ENCODE data around the gene NEGR1.

NEGR1 gene

DNA sequence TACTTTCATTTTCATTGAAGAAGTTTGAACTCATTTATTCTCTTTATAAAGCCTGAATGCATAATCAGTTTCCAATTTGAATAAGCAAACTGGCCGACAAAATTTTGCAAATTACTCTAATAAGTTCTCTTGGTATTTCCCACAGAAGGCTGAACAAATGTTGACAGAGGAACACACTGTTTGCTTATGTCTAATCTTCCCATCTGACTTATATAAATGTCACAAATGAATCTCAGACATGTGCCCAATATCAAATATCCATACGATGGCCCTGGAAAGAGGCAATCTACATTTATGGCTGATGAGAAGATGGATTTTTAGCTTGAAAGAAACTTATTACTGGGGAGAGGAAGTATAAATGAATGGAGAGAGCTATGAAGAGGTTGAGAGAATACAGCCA, 820.9 kb downstream of the NEGR1 start:
- no peak for DNase-seq
- intact Hi-C loops (cut with DNase I), result no loop called here

- intact Hi-C loops (cut with DNase I), result no loop called here
- DNase-seq, result peak in 1 of 10 donors; percentile 61
Observed at GRCh38 chr1:71448444-71448843, 833.9 kb downstream of the NEGR1 start.

GRCh38 chr1:71438626-71439025, 843.7 kb downstream of the NEGR1 start:
- intact Hi-C loops (cut with DNase I), result no loop called here
- DNase-seq, result no peak

GRCh38 chr1:71435951-71436350, 846.4 kb downstream of the NEGR1 start:
- intact Hi-C loops (cut with DNase I), result no loop called here
- DNase-seq, result no peak

GRCh38 chr1:71434240-71434639, 848.1 kb downstream of the NEGR1 start:
- DNase-seq, result no peak
- intact Hi-C loops (cut with DNase I), result no loop called here

GRCh38 chr1:71428029-71428428, 854.3 kb downstream of the NEGR1 start:
- DNase-seq, result peak in 1 of 10 donors; percentile 46
- intact Hi-C loops (cut with DNase I), result no loop called here

DNA sequence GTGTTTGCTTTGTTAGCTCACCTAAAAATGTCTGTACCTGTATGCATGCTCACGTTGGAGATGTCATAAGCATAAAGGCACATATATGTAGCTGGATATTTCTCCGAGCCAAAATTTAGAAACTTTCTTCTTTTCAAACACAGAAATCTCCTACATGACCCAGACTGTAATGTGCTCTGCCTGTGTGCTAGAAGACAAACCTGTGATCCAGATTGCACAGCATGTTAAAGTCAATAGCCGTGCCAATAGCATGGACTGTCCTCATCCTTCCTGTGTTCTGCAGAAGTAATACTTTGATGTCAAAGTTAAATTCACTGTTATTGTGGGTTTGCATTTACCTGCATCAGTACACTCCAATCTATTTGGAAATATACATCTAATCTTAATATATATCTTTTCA, 855.3 kb downstream of the NEGR1 start:
- intact Hi-C loops (cut with DNase I), result no loop called here
- DNase-seq, result no peak

DNA sequence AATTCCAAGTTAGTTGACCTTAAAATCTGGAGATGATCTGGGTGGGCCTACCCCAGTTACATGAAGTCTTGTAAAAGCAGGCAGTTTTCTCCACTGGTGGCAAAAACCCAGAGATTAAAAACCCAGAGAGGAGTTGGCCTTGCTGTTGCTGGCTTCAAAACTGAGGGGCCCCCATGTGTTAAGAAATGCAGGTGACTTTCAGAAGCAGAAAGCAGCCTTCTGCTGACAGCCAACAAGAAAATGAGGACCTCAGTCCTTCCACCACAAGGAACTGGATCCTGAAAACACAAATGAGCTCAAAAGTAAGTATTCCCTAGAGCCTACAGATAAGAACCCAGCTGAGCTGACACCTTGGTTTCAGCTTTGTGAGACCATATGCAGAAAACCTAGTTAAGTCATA, 857.8 kb downstream of the NEGR1 start:
- no peak for DNase-seq
- intact Hi-C loops (cut with DNase I), result no loop called here

GRCh38 chr1:71422221-71422620, 860.1 kb downstream of the NEGR1 start:
- intact Hi-C loops (cut with DNase I), result no loop called here

GRCh38 chr1:71417421-71417820, 864.9 kb downstream of the NEGR1 start:
- no peak for DNase-seq
- intact Hi-C loops (cut with DNase I), result no loop called here

More at GRCh38 chr1:71422221-71422620, 860.1 kb downstream of the NEGR1 start:
- DNase-seq, result no peak

DNA sequence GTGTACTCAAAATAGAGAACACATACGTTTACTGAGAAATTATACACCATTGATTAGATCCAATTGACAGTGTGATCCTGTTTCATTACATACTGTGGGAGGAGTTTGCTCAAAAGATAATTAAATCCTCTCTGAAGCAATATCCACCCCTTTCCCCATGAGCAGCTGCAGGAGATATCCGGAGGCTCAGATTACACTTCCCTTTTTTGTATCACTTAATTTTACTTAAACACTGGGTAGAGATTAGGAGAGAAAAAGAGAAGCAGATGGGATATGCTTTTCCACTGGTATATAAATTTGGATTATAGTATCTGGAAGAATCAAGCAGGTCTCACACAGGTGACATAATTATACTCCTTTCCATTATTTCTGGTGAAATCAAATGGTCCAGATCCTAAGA, 868.2 kb downstream of the NEGR1 start:
- intact Hi-C loops (cut with DNase I), result no loop called here
- DNase-seq, result no peak

DNA sequence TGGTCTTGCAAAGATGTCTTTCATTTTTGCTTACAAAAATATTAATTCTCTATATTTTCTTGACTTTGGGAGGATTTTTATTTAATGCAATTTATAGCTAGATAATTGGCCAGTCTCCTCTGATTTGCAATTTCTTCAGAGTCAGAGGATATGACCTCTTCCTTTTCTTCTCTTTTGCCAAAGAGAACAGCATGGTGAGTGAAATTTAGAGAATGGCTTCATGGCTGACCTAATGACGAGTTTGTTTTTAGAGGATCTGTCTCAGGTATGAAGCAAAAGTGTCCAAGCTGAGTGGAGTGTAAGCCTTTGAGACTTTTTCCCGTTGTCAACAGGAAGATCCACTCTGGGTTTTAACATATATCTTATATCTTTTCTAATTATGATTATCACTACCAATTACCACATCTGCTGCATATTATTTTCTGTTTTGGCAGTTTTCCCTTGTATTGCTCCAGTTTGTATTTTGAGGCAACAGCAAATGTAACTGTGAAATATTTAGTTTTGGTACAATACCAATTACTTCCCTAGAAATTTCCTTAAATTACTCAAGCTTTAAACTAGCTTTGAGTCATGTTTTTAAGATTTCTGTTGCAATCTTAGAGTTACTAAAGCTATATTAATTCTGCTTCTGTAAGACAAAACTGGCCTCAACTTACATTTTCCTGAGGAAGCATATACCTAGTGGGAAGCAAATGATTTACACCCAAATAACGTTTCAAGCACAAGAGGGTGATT, 868.7 kb downstream of the NEGR1 start:
- DNase-seq, result no peak
- intact Hi-C loops (cut with DNase I), result no loop called here

DNA sequence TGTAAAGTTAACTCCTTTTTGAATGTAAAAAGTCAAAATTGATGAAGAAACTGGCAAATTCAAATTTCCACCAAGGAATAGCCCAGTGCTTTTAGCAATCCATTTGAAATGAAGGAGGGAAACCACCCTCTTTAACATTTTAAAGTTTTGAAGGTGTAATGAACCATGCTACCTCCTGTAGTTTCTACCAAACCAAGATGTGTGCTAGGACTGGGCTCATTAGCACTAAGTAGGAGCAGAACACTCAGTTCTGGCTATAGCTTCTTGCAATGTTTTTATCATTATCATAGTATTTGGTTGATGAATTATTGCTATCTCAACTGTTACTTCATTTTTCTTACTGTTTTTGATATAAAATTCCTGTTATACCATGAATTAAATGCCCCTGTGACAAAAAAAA, 882.3 kb downstream of the NEGR1 start:
- intact Hi-C loops (cut with DNase I), result no loop called here
- DNase-seq, result no peak

- intact Hi-C loops (cut with DNase I), result no loop called here
- no peak for DNase-seq
Observed at GRCh38 chr1:71399594-71399993, 882.7 kb downstream of the NEGR1 start.

DNA sequence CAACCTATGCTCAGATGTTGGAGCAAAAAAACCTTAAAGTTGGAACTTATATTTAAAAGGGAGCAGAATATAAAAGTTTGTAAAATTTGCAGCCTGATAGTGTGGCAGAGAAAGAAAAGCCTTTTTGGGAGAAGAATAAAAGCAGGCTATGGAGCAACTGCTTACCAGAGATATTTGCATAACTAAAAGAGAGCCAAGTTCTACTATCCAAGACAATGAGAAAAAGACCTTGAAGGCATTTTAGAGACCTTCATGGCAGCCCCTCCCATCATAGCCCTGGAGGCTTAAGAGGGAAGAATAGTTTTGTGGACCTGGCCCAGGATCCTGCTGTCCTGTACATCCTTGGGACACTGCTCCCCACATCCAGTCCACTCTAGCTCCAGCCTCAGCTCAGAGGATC, 889.0 kb downstream of the NEGR1 start:
- no peak for DNase-seq
- intact Hi-C loops (cut with DNase I), result no loop called here

DNA sequence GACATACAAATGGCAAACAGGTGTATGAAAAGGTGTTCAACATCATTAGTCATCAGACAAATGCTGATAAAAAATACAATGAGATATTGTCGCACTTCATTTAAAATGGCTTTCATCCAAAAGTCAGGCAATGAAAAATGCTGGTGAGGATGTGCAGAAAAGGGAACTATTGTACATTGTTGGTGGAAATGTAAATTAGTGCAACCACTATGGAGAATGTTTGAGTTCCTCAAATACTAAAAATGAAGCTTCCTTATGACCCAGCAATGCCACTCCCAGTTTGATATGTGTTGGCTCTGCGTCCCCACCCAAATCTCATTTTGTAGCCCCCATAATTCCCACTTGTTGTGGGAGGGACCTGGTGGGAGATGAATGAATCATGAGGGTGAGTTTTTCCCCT, 891.8 kb downstream of the NEGR1 start:
- intact Hi-C loops (cut with DNase I), result no loop called here

DNA sequence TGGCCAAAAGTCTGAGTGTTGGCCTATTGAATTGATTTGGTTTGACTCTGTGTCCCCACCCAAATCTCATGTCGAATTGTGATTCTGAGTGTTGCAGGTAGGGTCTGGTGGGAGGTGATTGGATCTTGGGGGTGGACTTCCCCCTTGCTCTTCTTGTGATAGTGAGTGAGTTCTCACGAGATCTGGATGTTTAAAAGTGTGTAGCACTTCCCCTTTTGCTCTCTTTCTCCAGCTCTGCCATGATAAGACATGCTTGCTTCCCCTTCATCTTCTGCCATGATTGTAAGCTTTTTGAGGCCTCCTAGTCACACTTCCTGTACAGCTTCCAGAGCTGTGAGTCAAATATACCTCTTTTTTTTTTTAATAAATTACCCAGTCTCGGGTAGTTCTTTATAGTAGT, 904.5 kb downstream of the NEGR1 start:
- no peak for DNase-seq
- intact Hi-C loops (cut with DNase I), result no loop called here

More for the DNA sequence above, 891.8 kb downstream of the NEGR1 start:
- DNase-seq, result no peak

GRCh38 chr1:71372496-71372895, 909.8 kb downstream of the NEGR1 start:
- DNase-seq, result no peak
- intact Hi-C loops (cut with DNase I), result no loop called here

DNA sequence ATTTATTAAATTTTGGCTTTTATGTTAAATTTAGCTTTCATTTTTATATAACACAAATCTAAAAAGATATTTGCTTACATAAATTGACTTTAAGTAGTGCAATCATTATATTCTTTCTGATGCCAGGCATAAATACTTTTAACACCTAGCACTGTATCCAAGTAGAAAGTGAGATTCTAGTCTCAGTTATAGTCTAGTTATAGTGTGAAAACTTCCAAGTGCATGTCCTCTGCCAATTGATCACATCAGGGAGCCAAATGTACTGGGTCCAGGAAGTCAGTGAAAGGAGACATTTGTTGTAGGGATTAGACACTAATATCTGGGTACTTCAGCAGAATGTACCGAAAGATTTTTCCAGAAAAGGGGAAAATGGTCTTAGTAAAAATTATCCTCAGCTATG, 910.8 kb downstream of the NEGR1 start:
- intact Hi-C loops (cut with DNase I), result no loop called here
- DNase-seq, result no peak

GRCh38 chr1:71364236-71364635, 918.1 kb downstream of the NEGR1 start:
- no peak for DNase-seq
- intact Hi-C loops (cut with DNase I), result no loop called here

GRCh38 chr1:71362691-71363090, 919.6 kb downstream of the NEGR1 start:
- DNase-seq, result no peak
- intact Hi-C loops (cut with DNase I), result no loop called here

DNA sequence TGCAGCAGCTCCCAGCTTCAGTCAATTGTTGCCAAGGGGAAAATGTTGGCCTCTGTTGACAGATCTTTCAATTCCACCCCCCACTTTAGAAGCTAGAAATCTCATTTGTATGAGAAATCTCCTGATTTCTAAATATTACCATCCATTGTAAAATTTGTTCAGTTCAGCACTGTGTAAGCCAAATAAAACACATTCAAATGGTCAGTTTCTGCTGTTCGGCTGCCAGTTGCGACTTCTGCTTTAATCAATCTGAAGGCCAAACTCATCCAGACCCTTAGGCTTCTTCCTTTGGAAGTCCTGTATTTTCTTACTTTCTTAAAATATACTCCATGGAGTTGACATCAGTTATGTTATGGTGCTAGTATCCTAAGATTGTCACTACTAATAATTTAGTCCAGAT, 920.3 kb downstream of the NEGR1 start:
- intact Hi-C loops (cut with DNase I), result no loop called here
- no peak for DNase-seq

DNA sequence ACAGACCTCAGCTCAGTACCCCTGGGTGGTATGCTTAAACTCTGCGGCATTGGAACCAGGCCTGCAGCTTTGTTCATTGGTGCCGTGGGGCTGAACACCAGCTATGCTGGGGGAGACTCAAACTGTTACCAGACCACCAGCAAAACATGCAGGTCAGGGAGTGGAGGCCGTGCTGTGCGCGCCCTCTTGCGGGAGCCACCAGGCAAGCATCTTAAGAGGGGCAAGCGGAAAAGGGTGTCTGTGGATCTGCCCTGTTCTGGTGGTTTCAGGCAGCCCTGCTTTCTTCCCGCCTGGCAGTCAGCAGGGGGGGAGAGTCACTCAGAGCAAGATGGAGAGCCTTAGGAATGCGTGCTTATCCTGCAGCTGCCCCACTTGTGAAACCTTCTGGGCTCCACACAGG, 924.6 kb downstream of the NEGR1 start:
- intact Hi-C loops (cut with DNase I), result no loop called here
- DNase-seq, result peak in 1 of 10 donors; percentile 32

Measured in posterior cingulate gyrus (tissue), 11 donors.